Peyer's patch (tissue), 4 donors: ENCODE results near the gene SRPRA.

Experiments used
- POLR2A ChIP-seq, 2 donors: fragments of 450-650 bp; IDR thresholded peaks; one replicate each; pipeline ENCODE4 v1.5.1; 2017; ENCODE audit warnings: antibody characterized with exemption in 2 of 2, mild to moderate bottlenecking in 2 of 2, moderate library complexity in 2 of 2
- TF ChIP-seq, protein P1 (sequence below), 6 experiments: fragments of 450-650 bp in 4 of 6; fragments of 200-600 bp in 2 of 6; sonication (generic) in 1 of 6; IDR thresholded peaks; one replicate each; pipeline ENCODE4 v1.5.1; 2017 to 2019; ENCODE audit warnings: antibody characterized with exemption in 6 of 6, mild to moderate bottlenecking in 3 of 6, moderate library complexity in 1 of 6

GRCh38 chr11:126281666-126282175 lies 13.0 kb upstream of the SRPRA start:
- TF ChIP-seq, protein P1, sequence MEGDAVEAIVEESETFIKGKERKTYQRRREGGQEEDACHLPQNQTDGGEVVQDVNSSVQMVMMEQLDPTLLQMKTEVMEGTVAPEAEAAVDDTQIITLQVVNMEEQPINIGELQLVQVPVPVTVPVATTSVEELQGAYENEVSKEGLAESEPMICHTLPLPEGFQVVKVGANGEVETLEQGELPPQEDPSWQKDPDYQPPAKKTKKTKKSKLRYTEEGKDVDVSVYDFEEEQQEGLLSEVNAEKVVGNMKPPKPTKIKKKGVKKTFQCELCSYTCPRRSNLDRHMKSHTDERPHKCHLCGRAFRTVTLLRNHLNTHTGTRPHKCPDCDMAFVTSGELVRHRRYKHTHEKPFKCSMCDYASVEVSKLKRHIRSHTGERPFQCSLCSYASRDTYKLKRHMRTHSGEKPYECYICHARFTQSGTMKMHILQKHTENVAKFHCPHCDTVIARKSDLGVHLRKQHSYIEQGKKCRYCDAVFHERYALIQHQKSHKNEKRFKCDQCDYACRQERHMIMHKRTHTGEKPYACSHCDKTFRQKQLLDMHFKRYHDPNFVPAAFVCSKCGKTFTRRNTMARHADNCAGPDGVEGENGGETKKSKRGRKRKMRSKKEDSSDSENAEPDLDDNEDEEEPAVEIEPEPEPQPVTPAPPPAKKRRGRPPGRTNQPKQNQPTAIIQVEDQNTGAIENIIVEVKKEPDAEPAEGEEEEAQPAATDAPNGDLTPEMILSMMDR (IDR thresholded peaks at IDR 0.05): no peak
- TF ChIP-seq POLR2A (IDR thresholded peaks at IDR 0.05): no peak
